NCI-H187 (cell line): Measurements from ENCODE around the gene TMEM143.
"Not testable (repeated sequence)": the region's sequence is repeated elsewhere in the genome, so short reads cannot be mapped to it uniquely, and the experiment has no call there.

Source experiments
- DNase-seq, 2 experiments: peaks; one replicate each; lab custom pipeline; 2025; lab: John Stamatoyannopoulos, UW

TMEM143 gene

GRCh38 chr19:48296963-48297734 is 66.6 kb downstream of the TMEM143 start:
- DNase-seq: no peak

GRCh38 chr19:48295458-48295857 is 68.3 kb downstream of the TMEM143 start:
- DNase-seq: no peak

- DNase-seq: no peak
These were observed 70.9 kb downstream of the TMEM143 start for GRCh38 chr19:48292798-48293197.

GRCh38 chr19:48291489-48291815 is 72.3 kb downstream of the TMEM143 start:
- DNase-seq: not testable (repeated sequence)

GRCh38 chr19:48290771-48291488 is 72.8 kb downstream of the TMEM143 start:
- DNase-seq: peak; percentile 22 to 34

GRCh38 chr19:48290401-48290770 is 73.4 kb downstream of the TMEM143 start:
- DNase-seq: no peak

- DNase-seq: no peak
These were observed 76.0 kb downstream of the TMEM143 start for GRCh38 chr19:48287748-48288147.

GRCh38 chr19:48284896-48285295 is 78.8 kb downstream of the TMEM143 start:
- DNase-seq: no peak

- no peak for DNase-seq
These were observed 79.8 kb downstream of the TMEM143 start for GRCh38 chr19:48283908-48284307.
